C4-2B (cell line): Measurements from ENCODE around the gene FGF11.

Experiments used
- ZFX ChIP-seq: fragments of 450-650 bp; IDR thresholded peaks from 2 replicates; pipeline ENCODE4 v1.6.1; 2017
- TF ChIP-seq, protein P1 (sequence below): fragments of 450-650 bp; conservative IDR thresholded peaks from 2 replicates; pipeline ENCODE4 v1.5.1; 2017; ENCODE audit warnings: mild to moderate bottlenecking

DNA sequence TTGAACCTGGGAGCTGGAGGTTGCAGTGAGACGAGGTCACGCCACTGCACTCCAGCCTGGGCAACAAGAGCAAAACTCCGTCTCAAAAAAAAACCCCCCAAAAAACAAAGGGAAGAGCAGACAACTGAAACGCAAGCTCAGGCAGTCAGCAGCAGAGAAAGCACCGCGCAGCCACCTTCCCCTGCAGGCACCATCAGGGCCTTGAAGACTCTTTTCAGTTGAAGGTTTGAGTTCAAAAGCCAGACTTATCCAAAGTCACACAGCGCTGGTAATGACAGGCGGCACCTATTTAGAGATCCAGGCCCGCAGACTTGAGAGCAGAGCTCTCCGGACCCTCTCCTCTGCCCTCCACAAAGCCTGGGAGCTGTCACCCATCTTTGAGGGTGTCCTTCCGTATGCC lies 29.0 kb downstream of the FGF11 start:
- TF ChIP-seq, protein P1, sequence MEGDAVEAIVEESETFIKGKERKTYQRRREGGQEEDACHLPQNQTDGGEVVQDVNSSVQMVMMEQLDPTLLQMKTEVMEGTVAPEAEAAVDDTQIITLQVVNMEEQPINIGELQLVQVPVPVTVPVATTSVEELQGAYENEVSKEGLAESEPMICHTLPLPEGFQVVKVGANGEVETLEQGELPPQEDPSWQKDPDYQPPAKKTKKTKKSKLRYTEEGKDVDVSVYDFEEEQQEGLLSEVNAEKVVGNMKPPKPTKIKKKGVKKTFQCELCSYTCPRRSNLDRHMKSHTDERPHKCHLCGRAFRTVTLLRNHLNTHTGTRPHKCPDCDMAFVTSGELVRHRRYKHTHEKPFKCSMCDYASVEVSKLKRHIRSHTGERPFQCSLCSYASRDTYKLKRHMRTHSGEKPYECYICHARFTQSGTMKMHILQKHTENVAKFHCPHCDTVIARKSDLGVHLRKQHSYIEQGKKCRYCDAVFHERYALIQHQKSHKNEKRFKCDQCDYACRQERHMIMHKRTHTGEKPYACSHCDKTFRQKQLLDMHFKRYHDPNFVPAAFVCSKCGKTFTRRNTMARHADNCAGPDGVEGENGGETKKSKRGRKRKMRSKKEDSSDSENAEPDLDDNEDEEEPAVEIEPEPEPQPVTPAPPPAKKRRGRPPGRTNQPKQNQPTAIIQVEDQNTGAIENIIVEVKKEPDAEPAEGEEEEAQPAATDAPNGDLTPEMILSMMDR = no peak
- no peak for TF ChIP-seq ZFX
